ENCODE data around the gene NDUFAF2. TPM values are rescaled to one million over a fixed set of nuclear protein-coding genes. Genes with fewer than 3 reads are reported as not detected.

Gene NDUFAF2
- total and polyA plus RNA-seq, 2 of the 8 experiments (the other 6 are each of a cell fraction or from before 2014, with no cell fraction given): 10.7 to 46.5 TPM

GRCh38 chr5:61084658-61085057, 139.7 kb downstream of the NDUFAF2 start:
- H3K9ac ChIP-seq (replicated peaks in 1 of 4; ENCODE audit: extremely low read depth in 1 of 4, low read depth in 3 of 4, low read length in 3 of 4): no peak overlapping the region
- H3K18ac ChIP-seq (ENCODE audit: extremely low read depth, low read length): no peak overlapping the region
- H2BK15ac ChIP-seq (ENCODE audit: low read length): no peak overlapping the region
- ChIA-PET CTCF (ENCODE audit: partially characterized antibody) (no interaction called here), POLR2A (ENCODE audit: partially characterized antibody) (no interaction called here)
- H3K4me1 ChIP-seq (replicated peaks in 1 of 4; ENCODE audit: control insufficient read depth in 3 of 4, insufficient read depth in 4 of 4, low read length in 3 of 4): no peaks in the 10 kb centered on the region
- H2AK5ac ChIP-seq (ENCODE audit: low read depth, low read length): no peak overlapping the region
- H3K23ac ChIP-seq (ENCODE audit: insufficient read length): no peak overlapping the region
- no peak overlapping the region for H2BK5ac ChIP-seq (ENCODE audit: low read depth, low read length)
- H3K14ac ChIP-seq (ENCODE audit: insufficient read length): no peak overlapping the region
- H2BK12ac ChIP-seq (ENCODE audit: low read depth, low read length): no peak overlapping the region
- no peak overlapping the region for H3K4me3 ChIP-seq (ENCODE audit: extremely low read depth in 1 of 4, insufficient read depth in 2 of 4, low read depth in 3 of 4, low read length in 4 of 4)
- H3K27ac ChIP-seq (ENCODE audit: low read depth, low read length): no peak overlapping the region
- H2BK120ac ChIP-seq (replicated peaks; ENCODE audit: low read depth, low read length): no peak overlapping the region
- H2AFZ ChIP-seq (ENCODE audit: low read length): no peak overlapping the region
- no peaks in the 10 kb centered on the region for H3K79me2 ChIP-seq (ENCODE audit: control insufficient read depth in 1 of 2, insufficient read depth in 2 of 2, low read length in 2 of 2)
- FAIRE-seq: no peak
- H3K79me1 ChIP-seq (ENCODE audit: low read depth, low read length): no peaks in the 10 kb centered on the region
- no peak overlapping the region for H4K91ac ChIP-seq (replicated peaks; ENCODE audit: insufficient read length, low read length)
- H4K20me1 ChIP-seq (replicated peaks in 1 of 2; ENCODE audit: control insufficient read depth in 1 of 2, insufficient read depth in 2 of 2, low read length in 2 of 2): no peaks in the 10 kb centered on the region
- no peak overlapping the region for H4K5ac ChIP-seq (ENCODE audit: insufficient read length, low read depth, low read length)
- WGBS, 2 experiments (ENCODE audit: extremely low coverage in 1 of 2, insufficient coverage in 1 of 2, insufficient read length in 1 of 2, insufficient replicate concordance in 2 of 2, low coverage in 1 of 2, low lambda C conversion rate in 2 of 2, missing lambda C conversion rate in 1 of 2): 95% methylated on average over 1 of the region's 1 CpG; no CpG with 5 or more reads in 1 of the 2 experiments
- no peak overlapping the region for H3K4ac ChIP-seq (replicated peaks; ENCODE audit: insufficient read length, low read depth, low read length)
- 0 out of 4 replicates have a peak, but pooled peaks cover 0 to 2% of the 10 kb centered on the region in 2 experiments for H3K9me3 ChIP-seq (ENCODE audit: insufficient read depth in 2 of 2, low read depth in 1 of 2, low read length in 1 of 2)
- no peaks in the 10 kb centered on the region for H3K27me3 ChIP-seq (replicated peaks in 1 of 4; ENCODE audit: control insufficient read depth in 3 of 4, extremely low read depth in 1 of 4, insufficient read depth in 3 of 4, low read length in 3 of 4)
- no peaks in the 10 kb centered on the region for H3K23me2 ChIP-seq (ENCODE audit: low read depth, low read length)
- no peak overlapping the region for H3K56ac ChIP-seq (replicated peaks; ENCODE audit: insufficient read length, low read depth, low read length)
- no peak overlapping the region for H4K8ac ChIP-seq (ENCODE audit: extremely low read depth, insufficient read depth, low read length)
- DNase-seq (ENCODE audit: low read depth in 1 of 2, low spot score in 2 of 2): no peak
- H3K36me3 ChIP-seq (ENCODE audit: control insufficient read depth in 2 of 4, insufficient read depth in 4 of 4, low read length in 3 of 4): no peaks in the 10 kb centered on the region
- H3K4me2 ChIP-seq (ENCODE audit: insufficient read depth in 1 of 2, low read depth in 2 of 2, low read length in 2 of 2): no peak overlapping the region
- no peak overlapping the region for H2BK20ac ChIP-seq (ENCODE audit: low read length)
- no peak for TF ChIP-seq JUN (IDR thresholded peaks at IDR 0.05; ENCODE audit: low read depth, low read length)
- TF ChIP-seq HDAC6 (IDR thresholded peaks at IDR 0.05; ENCODE audit: low read depth, low read length): no peak
- no peak for TF ChIP-seq RNF2 (IDR thresholded peaks at IDR 0.05; ENCODE audit: borderline replicate concordance, low read depth, low read length, missing control alignments, poor library complexity, severe bottlenecking)
- TF ChIP-seq SAP30 (IDR thresholded peaks at IDR 0.05; ENCODE audit: insufficient read depth, insufficient replicate concordance, low read length): no peak
- TF ChIP-seq EP300 (IDR thresholded peaks at IDR 0.05; ENCODE audit: borderline replicate concordance in 1 of 2, low read depth in 2 of 2, low read length in 2 of 2): no peak
- no peak for TF ChIP-seq MAX (IDR thresholded peaks at IDR 0.05)
- TF ChIP-seq JUND (IDR thresholded peaks at IDR 0.05; ENCODE audit: low read length): no peak
- TF ChIP-seq USF2 (IDR thresholded peaks at IDR 0.05; ENCODE audit: low read length): no peak
- no peak for TF ChIP-seq E2F6 (IDR thresholded peaks at IDR 0.05)
- TF ChIP-seq ZNF274 (IDR thresholded peaks at IDR 0.05; ENCODE audit: borderline replicate concordance, extremely low read depth, low read length): no peak
- TF ChIP-seq NANOG (IDR thresholded peaks at IDR 0.05; ENCODE audit: insufficient read depth, low read depth, low read length, poor library complexity, severe bottlenecking): no peak
